ENCODE measurements around the gene CAMKMT. TPM values are rescaled to one million over a fixed set of nuclear protein-coding genes. Genes with fewer than 3 reads are reported as not detected.

Gene CAMKMT
- total and polyA plus RNA-seq, 2 experiments from 2014 or later, result 26.5 to 29.5 TPM

DNA sequence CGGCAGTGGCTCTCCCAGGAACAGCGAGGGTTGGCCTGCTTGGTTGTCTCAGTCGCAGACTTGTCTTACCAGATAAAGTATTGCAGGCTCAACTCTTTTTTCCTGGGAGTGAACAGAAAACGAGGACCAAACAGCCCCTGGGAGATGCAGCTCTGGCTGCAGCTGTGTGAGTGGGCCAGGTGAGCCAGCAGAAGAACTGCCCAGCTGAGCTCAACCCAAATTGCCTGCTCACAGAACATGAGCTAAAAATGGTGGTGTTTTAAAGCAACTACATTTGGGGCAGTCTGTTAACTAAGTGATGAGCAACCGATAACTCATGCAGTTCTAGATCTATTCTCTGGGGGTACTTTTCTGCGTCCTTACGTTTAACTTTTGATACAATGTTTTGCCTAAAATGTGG is 418.7 kb downstream of the CAMKMT start:
- TF ChIP-seq ZNF331 (CRISPR knock-in tag; IDR thresholded peaks at IDR 0.05; ENCODE audit: low read depth), result peak; percentile 83
- TF ChIP-seq, protein P1, sequence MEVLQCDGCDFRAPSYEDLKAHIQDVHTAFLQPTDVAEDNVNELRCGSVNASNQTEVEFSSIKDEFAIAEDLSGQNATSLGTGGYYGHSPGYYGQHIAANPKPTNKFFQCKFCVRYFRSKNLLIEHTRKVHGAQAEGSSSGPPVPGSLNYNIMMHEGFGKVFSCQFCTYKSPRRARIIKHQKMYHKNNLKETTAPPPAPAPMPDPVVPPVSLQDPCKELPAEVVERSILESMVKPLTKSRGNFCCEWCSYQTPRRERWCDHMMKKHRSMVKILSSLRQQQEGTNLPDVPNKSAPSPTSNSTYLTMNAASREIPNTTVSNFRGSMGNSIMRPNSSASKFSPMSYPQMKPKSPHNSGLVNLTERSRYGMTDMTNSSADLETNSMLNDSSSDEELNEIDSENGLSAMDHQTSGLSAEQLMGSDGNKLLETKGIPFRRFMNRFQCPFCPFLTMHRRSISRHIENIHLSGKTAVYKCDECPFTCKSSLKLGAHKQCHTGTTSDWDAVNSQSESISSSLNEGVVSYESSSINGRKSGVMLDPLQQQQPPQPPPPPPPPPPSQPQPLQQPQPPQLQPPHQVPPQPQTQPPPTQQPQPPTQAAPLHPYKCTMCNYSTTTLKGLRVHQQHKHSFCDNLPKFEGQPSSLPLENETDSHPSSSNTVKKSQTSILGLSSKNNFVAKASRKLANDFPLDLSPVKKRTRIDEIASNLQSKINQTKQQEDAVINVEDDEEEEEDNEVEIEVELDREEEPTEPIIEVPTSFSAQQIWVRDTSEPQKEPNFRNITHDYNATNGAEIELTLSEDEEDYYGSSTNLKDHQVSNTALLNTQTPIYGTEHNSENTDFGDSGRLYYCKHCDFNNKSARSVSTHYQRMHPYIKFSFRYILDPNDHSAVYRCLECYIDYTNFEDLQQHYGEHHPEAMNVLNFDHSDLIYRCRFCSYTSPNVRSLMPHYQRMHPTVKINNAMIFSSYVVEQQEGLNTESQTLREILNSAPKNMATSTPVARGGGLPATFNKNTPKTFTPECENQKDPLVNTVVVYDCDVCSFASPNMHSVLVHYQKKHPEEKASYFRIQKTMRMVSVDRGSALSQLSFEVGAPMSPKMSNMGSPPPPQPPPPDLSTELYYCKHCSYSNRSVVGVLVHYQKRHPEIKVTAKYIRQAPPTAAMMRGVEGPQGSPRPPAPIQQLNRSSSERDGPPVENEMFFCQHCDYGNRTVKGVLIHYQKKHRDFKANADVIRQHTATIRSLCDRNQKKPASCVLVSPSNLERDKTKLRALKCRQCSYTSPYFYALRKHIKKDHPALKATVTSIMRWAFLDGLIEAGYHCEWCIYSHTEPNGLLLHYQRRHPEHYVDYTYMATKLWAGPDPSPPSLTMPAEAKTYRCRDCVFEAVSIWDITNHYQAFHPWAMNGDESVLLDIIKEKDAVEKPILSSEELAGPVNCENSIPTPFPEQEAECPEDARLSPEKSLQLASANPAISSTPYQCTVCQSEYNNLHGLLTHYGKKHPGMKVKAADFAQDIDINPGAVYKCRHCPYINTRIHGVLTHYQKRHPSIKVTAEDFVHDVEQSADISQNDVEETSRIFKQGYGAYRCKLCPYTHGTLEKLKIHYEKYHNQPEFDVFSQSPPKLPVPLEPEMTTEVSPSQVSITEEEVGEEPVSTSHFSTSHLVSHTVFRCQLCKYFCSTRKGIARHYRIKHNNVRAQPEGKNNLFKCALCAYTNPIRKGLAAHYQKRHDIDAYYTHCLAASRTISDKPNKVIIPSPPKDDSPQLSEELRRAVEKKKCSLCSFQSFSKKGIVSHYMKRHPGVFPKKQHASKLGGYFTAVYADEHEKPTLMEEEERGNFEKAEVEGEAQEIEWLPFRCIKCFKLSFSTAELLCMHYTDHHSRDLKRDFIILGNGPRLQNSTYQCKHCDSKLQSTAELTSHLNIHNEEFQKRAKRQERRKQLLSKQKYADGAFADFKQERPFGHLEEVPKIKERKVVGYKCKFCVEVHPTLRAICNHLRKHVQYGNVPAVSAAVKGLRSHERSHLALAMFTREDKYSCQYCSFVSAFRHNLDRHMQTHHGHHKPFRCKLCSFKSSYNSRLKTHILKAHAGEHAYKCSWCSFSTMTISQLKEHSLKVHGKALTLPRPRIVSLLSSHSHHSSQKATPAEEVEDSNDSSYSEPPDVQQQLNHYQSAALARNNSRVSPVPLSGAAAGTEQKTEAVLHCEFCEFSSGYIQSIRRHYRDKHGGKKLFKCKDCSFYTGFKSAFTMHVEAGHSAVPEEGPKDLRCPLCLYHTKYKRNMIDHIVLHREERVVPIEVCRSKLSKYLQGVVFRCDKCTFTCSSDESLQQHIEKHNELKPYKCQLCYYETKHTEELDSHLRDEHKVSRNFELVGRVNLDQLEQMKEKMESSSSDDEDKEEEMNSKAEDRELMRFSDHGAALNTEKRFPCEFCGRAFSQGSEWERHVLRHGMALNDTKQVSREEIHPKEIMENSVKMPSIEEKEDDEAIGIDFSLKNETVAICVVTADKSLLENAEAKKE (CRISPR knock-in tag; IDR thresholded peaks at IDR 0.05), result no peak
- H2AFZ ChIP-seq, result no peak overlapping the region
- H3K9me2 ChIP-seq (ENCODE audit: insufficient read depth), result peaks cover 7% of the 10 kb centered on the region; the same call in 1 of the 2 replicates
- H3K36me3 ChIP-seq (ENCODE audit: insufficient read depth), result 0 out of 2 replicates have a peak, but pooled peaks cover 11% of the 10 kb centered on the region
- Mint-ChIP-seq H3K27ac (no peak overlapping the region), H3K9me3 (peaks cover 28% of the 10 kb centered on the region; the same call in 2 of the 3 replicates), H3K36me3 (ENCODE audit: low read depth) (peaks cover 23% of the 10 kb centered on the region), H3K4me1 (peaks cover 41% of the 10 kb centered on the region), H3K27me3 (ENCODE audit: insufficient read depth, low read depth, poor library complexity) (peaks cover 14% of the 10 kb centered on the region), H3K4me3 (no peak overlapping the region)
- ATAC-seq (no peak), DNase-seq (ENCODE audit: low spot score) (no peak)
- no peak overlapping the region for H3K27ac ChIP-seq (ENCODE audit: low read depth)
- H3K4me2 ChIP-seq, result no peak overlapping the region
- peaks cover 10% of the 10 kb centered on the region; the same call in 1 of the 2 replicates for H3K27me3 ChIP-seq (ENCODE audit: insufficient read depth)
- no peaks in the 10 kb centered on the region for H4K20me1 ChIP-seq (replicated peaks; ENCODE audit: insufficient read depth)
- peaks cover 39% of the 10 kb centered on the region for H3K4me1 ChIP-seq (ENCODE audit: insufficient read depth)
- H3K79me2 ChIP-seq (replicated peaks; ENCODE audit: insufficient read depth), result no peaks in the 10 kb centered on the region
- no peak overlapping the region for H3K4me3 ChIP-seq
- peaks cover 13% of the 10 kb centered on the region; the same call in 1 of the 2 replicates for H3F3A ChIP-seq (replicated peaks; ENCODE audit: low read depth)

DNA sequence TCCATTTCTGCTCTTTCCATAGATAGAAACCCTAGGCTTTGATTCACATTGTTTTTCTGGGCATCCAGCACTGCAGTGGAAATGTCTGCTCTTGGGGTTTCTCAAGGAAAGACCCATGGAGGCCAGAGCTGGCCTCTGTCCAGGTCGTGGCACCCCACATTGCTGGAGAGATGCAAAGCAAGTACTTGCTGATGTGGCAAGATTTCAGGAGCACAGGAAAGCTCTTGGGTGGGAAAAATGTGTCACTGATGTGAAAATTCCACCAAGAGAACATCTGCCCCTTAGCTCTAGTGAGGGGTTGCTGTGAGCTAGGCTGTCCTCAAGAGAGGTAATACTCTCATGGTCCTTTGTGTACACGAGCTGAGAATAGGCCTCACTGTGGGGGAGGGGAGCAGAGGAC is 423.7 kb downstream of the CAMKMT start:
- peaks cover 10% of the 10 kb centered on the region; the same call in 1 of the 2 replicates for H3F3A ChIP-seq (replicated peaks; ENCODE audit: low read depth)
- H3K79me2 ChIP-seq (replicated peaks; ENCODE audit: insufficient read depth), result no peaks in the 10 kb centered on the region
- peaks cover 8% of the 10 kb centered on the region for H3K27me3 Mint-ChIP-seq (ENCODE audit: insufficient read depth, low read depth, poor library complexity)
- no peak overlapping the region for H3K4me3 ChIP-seq
- peaks cover 4% of the 10 kb centered on the region; the same call in 1 of the 2 replicates for H3K9me2 ChIP-seq (ENCODE audit: insufficient read depth)
- 0 out of 2 replicates have a peak, but pooled peaks cover under 1% of the 10 kb centered on the region for H3K27me3 ChIP-seq (ENCODE audit: insufficient read depth)
- H4K20me1 ChIP-seq (replicated peaks; ENCODE audit: insufficient read depth), result no peaks in the 10 kb centered on the region
- H3K36me3 ChIP-seq (ENCODE audit: insufficient read depth), result 0 out of 2 replicates have a peak, but pooled peaks cover 11% of the 10 kb centered on the region
- H3K4me1 Mint-ChIP-seq, result peaks cover 24% of the 10 kb centered on the region
- peaks cover 16% of the 10 kb centered on the region for H3K4me1 ChIP-seq (ENCODE audit: insufficient read depth)
- DNase-seq (ENCODE audit: low spot score) (no peak), ATAC-seq (no peak)
- no peak overlapping the region for H2AFZ ChIP-seq
- no peak overlapping the region for H3K4me2 ChIP-seq
- no peak overlapping the region for H3K27ac Mint-ChIP-seq
- H3K9me3 Mint-ChIP-seq, result peaks cover 18% of the 10 kb centered on the region; the same call in 2 of the 3 replicates
- peaks cover 18% of the 10 kb centered on the region for H3K36me3 Mint-ChIP-seq (ENCODE audit: low read depth)
- no peak overlapping the region for H3K4me3 Mint-ChIP-seq
- no peak overlapping the region for H3K27ac ChIP-seq (ENCODE audit: low read depth)
- TF ChIP-seq EZH2phosphoT487 (IDR thresholded peaks at IDR 0.05; ENCODE audit: unreplicated experiment) (no peak), JUNB (IDR thresholded peaks at IDR 0.05; ENCODE audit: unreplicated experiment) (no peak), STAT1 (IDR thresholded peaks at IDR 0.05; ENCODE audit: unreplicated experiment) (no peak), CREB1 (CRISPR knock-in tag; IDR thresholded peaks at IDR 0.05; ENCODE audit: low read depth) (no peak), ZNF114 (CRISPR knock-in tag; IDR thresholded peaks at IDR 0.05) (no peak), NANOG (IDR thresholded peaks at IDR 0.05; ENCODE audit: borderline replicate concordance) (no peak)
- TF ChIP-seq, protein P2, sequence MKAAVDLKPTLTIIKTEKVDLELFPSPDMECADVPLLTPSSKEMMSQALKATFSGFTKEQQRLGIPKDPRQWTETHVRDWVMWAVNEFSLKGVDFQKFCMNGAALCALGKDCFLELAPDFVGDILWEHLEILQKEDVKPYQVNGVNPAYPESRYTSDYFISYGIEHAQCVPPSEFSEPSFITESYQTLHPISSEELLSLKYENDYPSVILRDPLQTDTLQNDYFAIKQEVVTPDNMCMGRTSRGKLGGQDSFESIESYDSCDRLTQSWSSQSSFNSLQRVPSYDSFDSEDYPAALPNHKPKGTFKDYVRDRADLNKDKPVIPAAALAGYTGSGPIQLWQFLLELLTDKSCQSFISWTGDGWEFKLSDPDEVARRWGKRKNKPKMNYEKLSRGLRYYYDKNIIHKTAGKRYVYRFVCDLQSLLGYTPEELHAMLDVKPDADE (IDR thresholded peaks at IDR 0.05), result no peak
- TF ChIP-seq, protein P3, sequence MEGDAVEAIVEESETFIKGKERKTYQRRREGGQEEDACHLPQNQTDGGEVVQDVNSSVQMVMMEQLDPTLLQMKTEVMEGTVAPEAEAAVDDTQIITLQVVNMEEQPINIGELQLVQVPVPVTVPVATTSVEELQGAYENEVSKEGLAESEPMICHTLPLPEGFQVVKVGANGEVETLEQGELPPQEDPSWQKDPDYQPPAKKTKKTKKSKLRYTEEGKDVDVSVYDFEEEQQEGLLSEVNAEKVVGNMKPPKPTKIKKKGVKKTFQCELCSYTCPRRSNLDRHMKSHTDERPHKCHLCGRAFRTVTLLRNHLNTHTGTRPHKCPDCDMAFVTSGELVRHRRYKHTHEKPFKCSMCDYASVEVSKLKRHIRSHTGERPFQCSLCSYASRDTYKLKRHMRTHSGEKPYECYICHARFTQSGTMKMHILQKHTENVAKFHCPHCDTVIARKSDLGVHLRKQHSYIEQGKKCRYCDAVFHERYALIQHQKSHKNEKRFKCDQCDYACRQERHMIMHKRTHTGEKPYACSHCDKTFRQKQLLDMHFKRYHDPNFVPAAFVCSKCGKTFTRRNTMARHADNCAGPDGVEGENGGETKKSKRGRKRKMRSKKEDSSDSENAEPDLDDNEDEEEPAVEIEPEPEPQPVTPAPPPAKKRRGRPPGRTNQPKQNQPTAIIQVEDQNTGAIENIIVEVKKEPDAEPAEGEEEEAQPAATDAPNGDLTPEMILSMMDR (conservative IDR thresholded peaks at IDR 0.05; ENCODE audit: low read depth in 2 of 2), result no peak

All from GM23338 (cell line).